Heart left ventricle (tissue), 13 donors: ENCODE results near the gene HELZ.

Experiments
- CTCF ChIP-seq, 12 donors: fragments of 200-600 bp; sonication (generic) in 4 of 12; IDR thresholded peaks; one replicate each; pipeline versions ENCODE4 v1.5.0 to v1.8.0; 2018 to 2022; ENCODE audit warnings: antibody characterized with exemption in 12 of 12, mild to moderate bottlenecking in 5 of 12
- POLR2A ChIP-seq, 2 donors: fragments of 450-650 bp; IDR thresholded peaks; one replicate each; pipeline ENCODE4 v1.6.1; 2017; ENCODE audit warnings: antibody characterized with exemption in 2 of 2, mild to moderate bottlenecking in 2 of 2, moderate library complexity in 2 of 2
- donor health status: ischemic (EF 13 %, LVEDD 7.1; RV severe dilation, severe dysfunction).
- donor health status: DM: no; HTN: yes; CAD: no.
- donor health status: DM: no; HTN: no; CAD: no.
- donor health status: ischemic (EF 25% LVEDD 6.9; RV normal size, moderate dysfunction).
- donor health status: ischemic (EF 25% LVEDD 5.7; RV mildly dilated, moderate dysfunction).
- donor health status: ischemic (EF 35%, LVEDD 5.7; RV mildly dilated, moderate dysfunction).
- donor health status: nonischemic (EF 11% LVEDD 7.7; RV severe dilation, severe dysfunction).
- donor health status: DM: yes; HTN: yes; CAD: no.
- donor health status: PGD.
- donor health status: ischemic (EF 29% LVEDD 5.4; RV normal size, mild dysfunction).
- donor health status: nonischemic (EF 23%, LVEDD 6.1; RV moderate dilation, normal function).

DNA sequence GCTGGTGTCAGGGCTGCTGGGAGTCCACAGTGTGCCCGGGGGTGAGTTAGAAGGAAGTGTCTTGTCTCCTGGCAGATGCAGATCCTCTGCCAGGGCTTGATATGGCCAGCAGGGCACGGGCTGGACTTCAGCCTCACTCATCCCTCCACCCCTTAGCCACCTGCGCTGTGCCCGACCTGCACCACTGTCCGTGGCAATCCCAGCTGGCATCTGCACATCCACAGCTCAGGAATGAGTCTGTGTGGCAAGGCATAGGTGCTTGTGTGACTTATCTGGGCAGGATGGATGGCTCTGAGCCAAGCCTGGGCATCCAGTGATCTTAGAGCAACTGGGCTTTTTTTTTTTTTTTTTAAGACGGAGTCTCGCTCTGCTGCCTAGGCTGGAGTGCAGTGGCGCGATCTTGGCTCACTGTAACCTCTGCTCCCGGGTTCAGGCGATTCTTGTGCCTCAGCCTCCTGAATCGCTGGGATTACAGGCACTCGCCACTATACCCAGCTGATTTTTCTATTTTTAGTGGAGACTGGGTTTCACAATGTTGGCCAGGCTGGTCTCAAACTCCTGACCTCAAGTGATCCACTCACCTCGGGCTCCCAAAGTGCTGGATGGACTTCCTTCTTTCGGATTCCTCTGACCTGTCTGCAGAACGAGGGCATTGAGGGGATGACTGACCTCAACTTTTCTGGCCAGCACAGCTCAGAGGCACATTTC, 223.1 kb downstream of the HELZ start:
- TF ChIP-seq CTCF (IDR thresholded peaks at IDR 0.05) = no peak
- no peak for TF ChIP-seq POLR2A (IDR thresholded peaks at IDR 0.05)
